Measurements from ENCODE around the gene STK11IP. TPM values are rescaled to one million over a fixed set of nuclear protein-coding genes. Genes with fewer than 3 reads are reported as not detected.

STK11IP gene
- total RNA-seq, 2 donors from 2014 or later, result 27.3 to 31.1 TPM

DNA sequence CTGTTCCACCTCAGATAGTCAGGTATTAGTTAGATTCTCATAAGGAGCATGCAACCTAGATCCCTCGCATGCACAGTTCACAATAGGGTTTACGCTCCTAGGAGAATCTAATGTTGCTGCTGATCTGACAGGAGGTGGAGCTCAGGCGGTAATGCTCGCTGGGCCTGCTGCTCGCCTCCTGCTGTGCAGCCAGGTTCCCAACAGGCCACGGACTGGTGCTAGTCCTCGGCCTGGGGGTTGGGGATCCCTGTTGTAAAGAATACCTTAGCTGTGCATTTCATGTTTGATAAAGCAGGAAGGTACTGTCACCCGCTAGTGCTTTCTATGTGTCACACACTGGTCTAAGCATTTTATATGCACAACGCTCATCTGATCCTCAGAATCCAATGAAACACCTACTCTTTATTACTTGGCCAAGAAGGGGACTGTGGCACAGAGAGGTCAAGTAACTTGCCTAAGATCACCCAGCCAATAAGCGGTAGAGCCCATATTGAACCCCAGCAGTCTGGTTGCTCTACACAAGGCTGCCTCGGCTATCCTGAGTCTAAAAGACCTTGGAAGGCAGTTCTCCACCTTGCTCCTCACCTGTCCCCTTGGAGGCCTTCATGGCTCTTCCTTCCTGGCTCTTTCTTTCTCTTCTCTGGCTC is 65.6 kb downstream of the STK11IP start:
- 84 to 100% methylated on average over 5 to 11 of the region's 11 CpGs for WGBS, 2 experiments (ENCODE audit: insufficient coverage in 1 of 2, insufficient read length in 1 of 2)
- H3K9me3 ChIP-seq (ENCODE audit: control insufficient read depth, low read length), result peaks cover 21% of the 10 kb centered on the region
- H3K27me3 ChIP-seq (ENCODE audit: control insufficient read depth, insufficient read depth, low read length, poor library complexity, severe bottlenecking), result no peaks in the 10 kb centered on the region
- H3K36me3 ChIP-seq (ENCODE audit: control insufficient read depth, insufficient read depth, low read length), result no peaks in the 10 kb centered on the region
- no peak overlapping the region for H3K9ac ChIP-seq (ENCODE audit: extremely low read depth, low read length, poor library complexity, severe bottlenecking)
- H3K27ac ChIP-seq (ENCODE audit: low read depth, low read length), result no peak overlapping the region
- Mint-ChIP-seq H3K4me1 (peaks cover 8% of the 10 kb centered on the region), H3K4me3 (no peak overlapping the region), H3K27ac (no peak overlapping the region), H3K9me3 (peaks cover 24% of the 10 kb centered on the region), H3K36me3 (ENCODE audit: low read depth) (no peaks in the 10 kb centered on the region), H3K27me3 (ENCODE audit: insufficient read depth) (peaks cover 6% of the 10 kb centered on the region)
- TF ChIP-seq, protein P1, sequence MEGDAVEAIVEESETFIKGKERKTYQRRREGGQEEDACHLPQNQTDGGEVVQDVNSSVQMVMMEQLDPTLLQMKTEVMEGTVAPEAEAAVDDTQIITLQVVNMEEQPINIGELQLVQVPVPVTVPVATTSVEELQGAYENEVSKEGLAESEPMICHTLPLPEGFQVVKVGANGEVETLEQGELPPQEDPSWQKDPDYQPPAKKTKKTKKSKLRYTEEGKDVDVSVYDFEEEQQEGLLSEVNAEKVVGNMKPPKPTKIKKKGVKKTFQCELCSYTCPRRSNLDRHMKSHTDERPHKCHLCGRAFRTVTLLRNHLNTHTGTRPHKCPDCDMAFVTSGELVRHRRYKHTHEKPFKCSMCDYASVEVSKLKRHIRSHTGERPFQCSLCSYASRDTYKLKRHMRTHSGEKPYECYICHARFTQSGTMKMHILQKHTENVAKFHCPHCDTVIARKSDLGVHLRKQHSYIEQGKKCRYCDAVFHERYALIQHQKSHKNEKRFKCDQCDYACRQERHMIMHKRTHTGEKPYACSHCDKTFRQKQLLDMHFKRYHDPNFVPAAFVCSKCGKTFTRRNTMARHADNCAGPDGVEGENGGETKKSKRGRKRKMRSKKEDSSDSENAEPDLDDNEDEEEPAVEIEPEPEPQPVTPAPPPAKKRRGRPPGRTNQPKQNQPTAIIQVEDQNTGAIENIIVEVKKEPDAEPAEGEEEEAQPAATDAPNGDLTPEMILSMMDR (conservative IDR thresholded peaks at IDR 0.05), result no peak
- no peak overlapping the region for H3K4me3 ChIP-seq (ENCODE audit: low read length)
- H3K4me1 ChIP-seq (ENCODE audit: control insufficient read depth, insufficient read depth, low read length), result peaks cover 3% of the 10 kb centered on the region
- peak; percentile 54 for DNase-seq

DNA sequence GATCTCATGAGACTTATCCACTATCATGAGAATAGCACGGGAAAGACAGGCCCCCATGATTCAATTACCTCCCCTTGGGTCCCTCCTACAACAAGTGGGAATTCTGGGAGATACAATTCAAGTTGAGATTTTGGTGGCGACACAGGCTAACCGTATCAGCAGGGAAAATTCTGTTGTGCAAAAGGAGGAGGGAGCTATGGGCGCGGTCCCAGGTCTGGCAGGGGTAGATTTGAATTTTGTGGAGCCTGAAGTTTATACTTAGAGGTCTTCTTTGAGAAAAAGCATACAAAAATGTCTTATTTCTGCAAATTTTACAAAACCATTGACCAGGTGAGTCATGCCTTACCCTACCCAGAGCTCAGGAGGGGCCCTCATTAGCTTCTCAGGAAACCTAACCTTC is 66.4 kb downstream of the STK11IP start:
- H3K9me3 Mint-ChIP-seq, result peaks cover 24% of the 10 kb centered on the region
- no peak overlapping the region for H3K27ac Mint-ChIP-seq
- peaks cover 4% of the 10 kb centered on the region for H3K27me3 Mint-ChIP-seq (ENCODE audit: insufficient read depth)
- Histone ChIP-seq H3K36me3 (ENCODE audit: control insufficient read depth, insufficient read depth, low read length) (no peaks in the 10 kb centered on the region), H3K27ac (ENCODE audit: low read depth, low read length) (no peak overlapping the region), H3K9ac (ENCODE audit: extremely low read depth, low read length, poor library complexity, severe bottlenecking) (no peak overlapping the region), H3K27me3 (ENCODE audit: control insufficient read depth, insufficient read depth, low read length, poor library complexity, severe bottlenecking) (no peaks in the 10 kb centered on the region), H3K4me1 (ENCODE audit: control insufficient read depth, insufficient read depth, low read length) (peaks cover 3% of the 10 kb centered on the region), H3K4me3 (ENCODE audit: low read length) (no peak overlapping the region), H3K9me3 (ENCODE audit: control insufficient read depth, low read length) (peaks cover 21% of the 10 kb centered on the region)
- peaks cover 8% of the 10 kb centered on the region for H3K4me1 Mint-ChIP-seq
- no peaks in the 10 kb centered on the region for H3K36me3 Mint-ChIP-seq (ENCODE audit: low read depth)
- no peak for DNase-seq
- TF ChIP-seq, protein P1 (conservative IDR thresholded peaks at IDR 0.05), result no peak
- WGBS, 2 experiments (ENCODE audit: insufficient coverage in 1 of 2, insufficient read length in 1 of 2), result 98 to 100% methylated on average over 1 to 5 of the region's 5 CpGs
- no peak overlapping the region for H3K4me3 Mint-ChIP-seq

DNA sequence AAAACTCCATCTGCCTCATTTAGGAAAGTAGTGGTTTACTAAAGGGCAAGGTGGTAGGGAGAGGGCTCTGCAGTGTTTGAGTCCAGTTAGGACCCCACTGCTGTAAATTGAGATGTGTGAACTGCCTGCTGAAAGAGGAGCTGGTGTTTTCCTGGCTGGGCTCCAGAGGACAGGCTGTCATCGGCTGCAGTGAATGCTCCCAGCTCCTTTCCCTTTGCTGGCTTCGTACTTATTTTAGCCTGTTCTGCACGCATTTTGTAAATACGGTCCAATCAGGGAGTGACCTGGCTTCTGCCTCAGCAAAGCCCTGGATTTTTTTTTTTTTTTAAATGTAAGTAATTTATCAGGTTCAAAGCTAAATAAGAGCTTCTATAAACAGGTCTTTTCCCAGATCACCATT is 67.3 kb downstream of the STK11IP start:
- no peaks in the 10 kb centered on the region for H3K27me3 Mint-ChIP-seq (ENCODE audit: insufficient read depth)
- WGBS, 2 experiments (ENCODE audit: insufficient coverage in 1 of 2, insufficient read length in 1 of 2), result 91 to 100% methylated on average over 1 to 4 of the region's 4 CpGs
- H3K9me3 Mint-ChIP-seq, result peaks cover 24% of the 10 kb centered on the region
- no peaks in the 10 kb centered on the region for H3K36me3 Mint-ChIP-seq (ENCODE audit: low read depth)
- H3K4me3 Mint-ChIP-seq, result no peak overlapping the region
- no peaks in the 10 kb centered on the region for H3K27me3 ChIP-seq (ENCODE audit: control insufficient read depth, insufficient read depth, low read length, poor library complexity, severe bottlenecking)
- TF ChIP-seq, protein P1 (conservative IDR thresholded peaks at IDR 0.05), result no peak
- peaks cover 3% of the 10 kb centered on the region for H3K4me1 ChIP-seq (ENCODE audit: control insufficient read depth, insufficient read depth, low read length)
- H3K9me3 ChIP-seq (ENCODE audit: control insufficient read depth, low read length), result peaks cover 21% of the 10 kb centered on the region
- H3K9ac ChIP-seq (ENCODE audit: extremely low read depth, low read length, poor library complexity, severe bottlenecking), result no peak overlapping the region
- H3K27ac ChIP-seq (ENCODE audit: low read depth, low read length), result no peak overlapping the region
- H3K27ac Mint-ChIP-seq, result no peak overlapping the region
- DNase-seq, result peak; percentile 46
- H3K4me1 Mint-ChIP-seq, result peaks cover 8% of the 10 kb centered on the region
- no peak overlapping the region for H3K4me3 ChIP-seq (ENCODE audit: low read length)
- H3K36me3 ChIP-seq (ENCODE audit: control insufficient read depth, insufficient read depth, low read length), result no peaks in the 10 kb centered on the region
